GM18951 (cell line): ENCODE measurements around the gene OPCML.

Experiments
- POLR2A ChIP-seq: IDR thresholded peaks from 4 replicates; pipeline ENCODE4 v1.6.1; 2011; ENCODE audit warnings: mild to moderate bottlenecking; ENCODE audit not compliant: insufficient read length, insufficient read depth; ENCODE audit errors: extremely low read depth
- in situ Hi-C: fragments of 300-500 bp; cut with MboI; formaldehyde crosslinking; loops from one replicate; pipeline ENCODE4 v1.12.0; 2022; ENCODE audit warnings: low sequenced_read_pairs, mixed read lengths, inconsistent platforms; ENCODE audit not compliant: unreplicated experiment

OPCML gene

GRCh38 chr11:133479209-133479608, 53.1 kb downstream of the OPCML start:
- no peak for TF ChIP-seq POLR2A
- in situ Hi-C loops = no loop called here

- in situ Hi-C loops = no loop called here
- TF ChIP-seq POLR2A = no peak
These were observed 55.1 kb downstream of the OPCML start for GRCh38 chr11:133477251-133477625.

GRCh38 chr11:133476570-133477250, 55.6 kb downstream of the OPCML start:
- no peak for TF ChIP-seq POLR2A
- in situ Hi-C loops = no loop called here

GRCh38 chr11:133474461-133474860, 57.8 kb downstream of the OPCML start:
- no peak for TF ChIP-seq POLR2A
- in situ Hi-C loops = no loop called here

GRCh38 chr11:133467686-133468085, 64.6 kb downstream of the OPCML start:
- in situ Hi-C loops = no loop called here

GRCh38 chr11:133443206-133443747, 89.0 kb downstream of the OPCML start:
- in situ Hi-C loops = no loop called here
- no peak for TF ChIP-seq POLR2A

More at GRCh38 chr11:133467686-133468085, 64.6 kb downstream of the OPCML start:
- no peak for TF ChIP-seq POLR2A

- in situ Hi-C loops = no loop called here
- TF ChIP-seq POLR2A = no peak
These were observed 90.2 kb downstream of the OPCML start for GRCh38 chr11:133441964-133442660.

- TF ChIP-seq POLR2A = no peak
- in situ Hi-C loops = no loop called here
These were observed 106.3 kb downstream of the OPCML start for GRCh38 chr11:133425992-133426391.

- TF ChIP-seq POLR2A = no peak
- in situ Hi-C loops = no loop called here
These were observed 107.1 kb downstream of the OPCML start for GRCh38 chr11:133425245-133425644.

GRCh38 chr11:133418218-133418617, 114.1 kb downstream of the OPCML start:
- in situ Hi-C loops = no loop called here
- TF ChIP-seq POLR2A = no peak

- in situ Hi-C loops = no loop called here
- TF ChIP-seq POLR2A = no peak
These were observed 117.8 kb downstream of the OPCML start for GRCh38 chr11:133414506-133414905.

GRCh38 chr11:133413703-133414102, 118.6 kb downstream of the OPCML start:
- no peak for TF ChIP-seq POLR2A
- in situ Hi-C loops = no loop called here

GRCh38 chr11:133409799-133410198, 122.5 kb downstream of the OPCML start:
- in situ Hi-C loops = no loop called here

GRCh38 chr11:133408936-133409335, 123.4 kb downstream of the OPCML start:
- in situ Hi-C loops = no loop called here
- TF ChIP-seq POLR2A = no peak

More at GRCh38 chr11:133409799-133410198, 122.5 kb downstream of the OPCML start:
- no peak for TF ChIP-seq POLR2A

- in situ Hi-C loops = no loop called here
- no peak for TF ChIP-seq POLR2A
These were observed 123.9 kb downstream of the OPCML start for GRCh38 chr11:133408402-133408801.
